ENCODE data around the gene DAGLB. TPM values are rescaled to one million over a fixed set of nuclear protein-coding genes. Genes with fewer than 3 reads are reported as not detected.

Gene DAGLB
- total and polyA plus RNA-seq, 2 of the 8 experiments (the other 6 are each of a cell fraction or from before 2014, with no cell fraction given) = 27.0 to 39.6 TPM

- Histone ChIP-seq H3K4me1 (replicated peaks in 1 of 4; ENCODE audit: control insufficient read depth in 3 of 4, insufficient read depth in 4 of 4, low read length in 3 of 4) (no peaks in the 10 kb centered on the region), H2AK5ac (ENCODE audit: low read depth, low read length) (no peak overlapping the region), H3K79me1 (ENCODE audit: low read depth, low read length) (no peaks in the 10 kb centered on the region), H2AFZ (ENCODE audit: low read length) (no peak overlapping the region), H2BK5ac (ENCODE audit: low read depth, low read length) (no peak overlapping the region), H4K5ac (ENCODE audit: insufficient read length, low read depth, low read length) (no peak overlapping the region), H3K9me3 (ENCODE audit: insufficient read depth in 2 of 2, low read depth in 1 of 2, low read length in 1 of 2) (peaks cover 10 to 11% of the 10 kb centered on the region in 2 experiments), H3K4me2 (ENCODE audit: insufficient read depth in 1 of 2, low read depth in 2 of 2, low read length in 2 of 2) (no peak overlapping the region), H3K56ac (replicated peaks; ENCODE audit: insufficient read length, low read depth, low read length) (no peak overlapping the region), H3K23me2 (ENCODE audit: low read depth, low read length) (no peaks in the 10 kb centered on the region), H3K4ac (replicated peaks; ENCODE audit: insufficient read length, low read depth, low read length) (no peak overlapping the region), H3K79me2 (ENCODE audit: control insufficient read depth in 1 of 2, insufficient read depth in 2 of 2, low read length in 2 of 2) (no peaks in the 10 kb centered on the region), H3K4me3 (ENCODE audit: extremely low read depth in 1 of 4, insufficient read depth in 2 of 4, low read depth in 3 of 4, low read length in 4 of 4) (no peak overlapping the region), H2BK15ac (ENCODE audit: low read length) (no peak overlapping the region), H3K9ac (replicated peaks in 1 of 4; ENCODE audit: extremely low read depth in 1 of 4, low read depth in 3 of 4, low read length in 3 of 4) (no peak overlapping the region), H4K91ac (replicated peaks; ENCODE audit: insufficient read length, low read length) (no peak overlapping the region), H3K27ac (ENCODE audit: low read depth, low read length) (no peak overlapping the region), H3K14ac (ENCODE audit: insufficient read length) (no peak overlapping the region), H3K23ac (ENCODE audit: insufficient read length) (no peak overlapping the region), H4K20me1 (replicated peaks in 1 of 2; ENCODE audit: control insufficient read depth in 1 of 2, insufficient read depth in 2 of 2, low read length in 2 of 2) (peaks cover 0 to 7% of the 10 kb centered on the region in 2 experiments), H3K27me3 (replicated peaks in 1 of 4; ENCODE audit: control insufficient read depth in 3 of 4, extremely low read depth in 1 of 4, insufficient read depth in 3 of 4, low read length in 3 of 4) (no peaks in the 10 kb centered on the region), H2BK120ac (replicated peaks; ENCODE audit: low read depth, low read length) (no peak overlapping the region), H4K8ac (ENCODE audit: extremely low read depth, insufficient read depth, low read length) (no peak overlapping the region), H2BK12ac (ENCODE audit: low read depth, low read length) (no peak overlapping the region), H2BK20ac (ENCODE audit: low read length) (no peak overlapping the region), H3K18ac (ENCODE audit: extremely low read depth, low read length) (no peak overlapping the region), H3K36me3 (ENCODE audit: control insufficient read depth in 2 of 4, insufficient read depth in 4 of 4, low read length in 3 of 4) (peaks cover 16 to 74% (median 46%) of the 10 kb centered on the region in 4 experiments)
- CTCF ChIA-PET (ENCODE audit: partially characterized antibody) = interaction anchor here (0.8 to 3.4 kb wide), 6 partner anchors 9 to 426 kb away, joined by 3 to 11 read pairs (median 4); no protein-coding TSS in a partner anchor
- no peak for DNase-seq (ENCODE audit: low read depth in 1 of 2, low spot score in 2 of 2)
- WGBS, 2 experiments (ENCODE audit: extremely low coverage in 1 of 2, insufficient coverage in 1 of 2, insufficient read length in 1 of 2, insufficient replicate concordance in 2 of 2, low coverage in 1 of 2, low lambda C conversion rate in 2 of 2, missing lambda C conversion rate in 1 of 2) = 90% methylated on average over 18 of the region's 18 CpGs; no CpG with 5 or more reads in 1 of the 2 experiments
- no peak for FAIRE-seq
- POLR2A ChIA-PET (ENCODE audit: partially characterized antibody) = interaction anchor here (0.6 to 2.6 kb wide), 4 partner anchors 10 to 414 kb away, joined by 3 to 9 read pairs (median 4); partner anchors contain the start of genes AIMP2, DAGLB and PMS2
- no peak for TF ChIP-seq HDAC2 (IDR thresholded peaks at IDR 0.05; ENCODE audit: borderline replicate concordance in 1 of 2, low read depth in 2 of 2, low read length in 2 of 2)
- TF ChIP-seq RXRA (IDR thresholded peaks at IDR 0.05; ENCODE audit: insufficient read depth, low read depth, low read length) = no peak
- TF ChIP-seq EGR1 (IDR thresholded peaks at IDR 0.05; ENCODE audit: borderline replicate concordance, low read depth, low read length) = no peak
- TF ChIP-seq MAFK (IDR thresholded peaks at IDR 0.05; ENCODE audit: low read depth, low read length) = no peak
- no peak for TF ChIP-seq SAP30 (IDR thresholded peaks at IDR 0.05; ENCODE audit: insufficient read depth, insufficient replicate concordance, low read length)
- no peak for TF ChIP-seq HDAC6 (IDR thresholded peaks at IDR 0.05; ENCODE audit: low read depth, low read length)
- TF ChIP-seq POLR2A (IDR thresholded peaks at IDR 0.05; ENCODE audit: control extremely low read depth in 1 of 2, low read depth in 2 of 2, low read length in 2 of 2) = no peak
- TF ChIP-seq ATF2 (IDR thresholded peaks at IDR 0.05; ENCODE audit: low read length) = no peak
- no peak for TF ChIP-seq E2F6 (IDR thresholded peaks at IDR 0.05)
- TF ChIP-seq POU5F1 (IDR thresholded peaks at IDR 0.05; ENCODE audit: low read depth, low read length) = no peak
Observed at GRCh38 chr7:6422926-6423632, 24.7 kb downstream of the DAGLB start.
